Aorta (tissue), 5 donors: Measurements from ENCODE around the gene HOXA7. TPM values are rescaled to one million over a fixed set of nuclear protein-coding genes. Genes with fewer than 3 reads are reported as not detected.

Experiments used
- ATAC-seq: fragments of 200-7000 bp; cut with Tn5 transposase; one replicate; pipeline ENCODE4 v1.9.1; 2022; ENCODE audit warnings: moderate library complexity; ENCODE audit not compliant: low FRiP score
- DNase-seq, 2 donors: peaks; one replicate each; pipeline ENCODE4 v3.0.0-alpha.2; 2020
- H3K27ac ChIP-seq, 2 donors: one replicate each; pipeline ENCODE4 v1.5.1; 2013; ENCODE audit warnings: low read length in 2 of 2, mild to moderate bottlenecking in 2 of 2, moderate library complexity in 2 of 2, control low read depth in 1 of 2, inconsistent platforms in 1 of 2, low read depth in 1 of 2
- H3K27me3 ChIP-seq, 2 donors: one replicate each; pipeline ENCODE4 v1.6.1; 2013; ENCODE audit warnings: control low read depth in 1 of 2, low read length in 1 of 2, mild to moderate bottlenecking in 1 of 2, moderate library complexity in 1 of 2; ENCODE audit not compliant: insufficient read depth in 2 of 2, control insufficient read depth in 1 of 2
- H3K36me3 ChIP-seq, 2 donors: one replicate each; pipeline ENCODE4 v1.6.1; 2013; ENCODE audit warnings: control low read depth in 1 of 2, low read length in 1 of 2, mild to moderate bottlenecking in 1 of 2; ENCODE audit not compliant: insufficient read depth in 2 of 2, control insufficient read depth in 1 of 2
- H3K4me1 ChIP-seq, 2 donors: one replicate each; pipeline ENCODE4 v1.6.1; 2013; ENCODE audit warnings: low read length in 2 of 2, control low read depth in 1 of 2, mild to moderate bottlenecking in 1 of 2, moderate library complexity in 1 of 2; ENCODE audit not compliant: insufficient read depth in 2 of 2, control insufficient read depth in 1 of 2
- H3K4me3 ChIP-seq, 2 donors: one replicate each; pipeline ENCODE4 v1.5.1; 2013; ENCODE audit warnings: low read length in 2 of 2, control low read depth in 1 of 2, mild to moderate bottlenecking in 1 of 2
- H3K9me3 ChIP-seq: one replicate; pipeline ENCODE4 v1.6.1; 2013; ENCODE audit warnings: mild to moderate bottlenecking, low read length; ENCODE audit not compliant: control insufficient read depth
- WGBS, 2 donors: extraction: QIAGEN DNeasy Blood & Tissue Kit; methylation state at CpG; one replicate each; pipeline ENCODE4 v1.1.7; 2013; 5-methylcytosine and 5-hydroxymethylcytosine counted together
- intact Hi-C, 2 donors: fragments of 100-400 bp; cut with DNase I; formaldehyde crosslinking; loops; one replicate each; pipeline versions ENCODE4 v1.14.2 to v1.15.0; 2022
- polyA plus RNA-seq, 2 donors: library from polyadenylated mRNA; stranded (reverse); fragments of 200-250 nt; gene quantifications; one replicate each; pipeline ENCODE4 v1.2.3, GENCODE V29; 2013
- total RNA-seq, 2 donors: library from RNA; stranded (reverse); fragmentation: NEBNext Ultra II Directional; extraction: Animal tissue kit (Norgen Biotek cat#: 25700); gene quantifications; one replicate each; pipeline ENCODE4 v1.2.1, GENCODE V29; 2021
- donor health status: healthy with polysubstance abuse.
- donor health status: Bipolar disorder and iron deficiency.
- donor health status: DM: no; HTN: no; CAD: no.
- donor health status: DM: no; HTN: no; CAD: no.
- donor health status: DM: yes; HTN: yes; CAD: no.

The HOXA7 gene
- total and polyA plus RNA-seq, 4 donors: 2.4 to 9.3 (median 4.0) TPM

- H3K27ac ChIP-seq: no peak overlapping the region
- peaks cover 0 to 2% of the 10 kb centered on the region in 2 donors for H3K4me1 ChIP-seq
- no peaks in the 10 kb centered on the region for H3K36me3 ChIP-seq
- H3K27me3 ChIP-seq: no peaks in the 10 kb centered on the region
- ATAC-seq (no peak), DNase-seq (peak in 1 of 2 donors; percentile 84)
- 55 to 80% methylated on average over 48 of the region's 48 CpGs for WGBS, 2 donors
- H3K4me3 ChIP-seq: no peak overlapping the region
- H3K9me3 ChIP-seq: no peaks in the 10 kb centered on the region
- intact Hi-C loops: loop anchor here (5.0 to 10.0 kb wide), 3 partner anchors 788 to 1298 kb away; partner anchors contain the start of genes CBX3 (in 1 of the 2) and HNRNPA2B1 (in 1 of the 2)
Measured at GRCh38 chr7:27154901-27155815, 1.3 kb downstream of the HOXA7 start.

DNA sequence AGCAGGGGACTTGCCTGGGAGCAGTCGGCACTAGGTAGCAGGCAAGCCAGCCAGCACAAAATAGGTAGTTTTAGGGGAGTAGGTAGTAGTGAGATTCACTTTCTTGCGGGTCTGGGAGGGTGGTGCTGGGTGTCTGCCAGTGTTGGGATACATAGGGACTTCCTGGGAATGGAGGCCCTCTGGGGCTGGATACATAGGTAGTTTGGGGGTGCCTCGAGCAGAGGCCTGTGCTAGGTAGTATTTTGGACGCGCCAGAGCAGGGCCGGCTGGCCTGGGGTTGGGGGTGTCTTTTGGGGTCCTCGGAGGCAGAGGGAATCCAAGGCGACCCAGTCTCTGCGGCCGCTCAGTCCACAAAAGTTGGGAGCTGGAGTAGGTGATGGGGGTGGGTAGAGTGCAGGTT lies 2.1 kb downstream of the HOXA7 start:
- no peak overlapping the region for H3K27ac ChIP-seq
- peaks cover 0 to 2% of the 10 kb centered on the region in 2 donors for H3K4me1 ChIP-seq
- no peaks in the 10 kb centered on the region for H3K36me3 ChIP-seq
- ATAC-seq (no peak), DNase-seq (no peak)
- no peak overlapping the region for H3K4me3 ChIP-seq
- no peaks in the 10 kb centered on the region for H3K27me3 ChIP-seq
- WGBS, 2 donors: 67 to 89% methylated on average over 10 of the region's 10 CpGs
- no peaks in the 10 kb centered on the region for H3K9me3 ChIP-seq
- intact Hi-C loops: loop anchor here in 1 of 2 donors (5.0 to 10.0 kb wide), 2 partner anchors 950 to 1297 kb away; partner anchors contain the start of genes CBX3 and HNRNPA2B1

GRCh38 chr7:27153526-27153925 lies 2.9 kb downstream of the HOXA7 start:
- DNase-seq: no peak
- Histone ChIP-seq H3K27ac (no peak overlapping the region), H3K36me3 (no peaks in the 10 kb centered on the region), H3K4me1 (peaks cover 0 to 2% of the 10 kb centered on the region in 2 donors), H3K27me3 (no peaks in the 10 kb centered on the region), H3K4me3 (no peak overlapping the region), H3K9me3 (no peaks in the 10 kb centered on the region)
- no peak for ATAC-seq
- 76 to 98% methylated on average over 3 of the region's 3 CpGs for WGBS, 2 donors
- intact Hi-C loops: loop anchor here in 1 of 2 donors (5.0 to 10.0 kb wide), 2 partner anchors 949 to 1296 kb away; partner anchors contain the start of genes CBX3 and HNRNPA2B1

DNA sequence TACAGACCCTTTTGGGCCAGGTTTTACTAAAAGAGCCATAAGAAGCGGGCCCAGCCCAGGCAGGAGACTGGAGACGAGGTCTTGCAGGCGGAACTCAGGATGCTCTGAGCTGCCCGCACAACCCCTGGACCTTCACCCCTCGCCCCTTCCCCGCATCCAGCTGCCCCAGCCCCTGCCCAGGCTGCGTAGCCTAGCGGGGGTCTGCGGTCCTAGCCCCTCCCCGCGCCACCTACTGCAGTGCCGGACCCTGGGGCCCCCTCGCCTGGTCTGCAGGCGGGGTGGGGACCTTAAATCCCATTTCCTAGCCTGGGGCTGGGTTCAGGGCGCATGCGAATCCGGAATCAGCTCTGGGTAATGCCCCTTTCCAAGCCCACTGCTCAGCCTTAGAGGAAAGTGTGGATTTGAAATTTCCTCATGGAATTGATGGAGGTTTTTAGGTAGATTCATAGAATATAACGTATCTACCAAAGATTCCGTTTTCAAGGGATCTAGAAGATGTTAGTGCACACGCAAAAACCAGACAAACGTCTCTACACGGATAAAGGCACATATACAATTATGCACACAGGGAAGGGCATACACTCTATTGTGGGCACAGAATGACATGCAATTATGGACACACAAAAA lies 3.5 kb downstream of the HOXA7 start:
- Histone ChIP-seq H3K4me1 (peaks cover 0 to 2% of the 10 kb centered on the region in 2 donors), H3K36me3 (no peaks in the 10 kb centered on the region), H3K9me3 (no peaks in the 10 kb centered on the region), H3K4me3 (no peak overlapping the region), H3K27ac (no peak overlapping the region), H3K27me3 (no peaks in the 10 kb centered on the region)
- intact Hi-C loops: loop anchor here in 1 of 2 donors (5.0 to 10.0 kb wide), 2 partner anchors 948 to 1296 kb away; partner anchors contain the start of genes CBX3 and HNRNPA2B1
- WGBS, 2 donors: 59 to 83% methylated on average over 22 of the region's 22 CpGs
- DNase-seq (peak in 1 of 2 donors; percentile 77), ATAC-seq (no peak)

GRCh38 chr7:27151931-27152815 lies 4.3 kb downstream of the HOXA7 start, which contains the start of gene HOXA3:
Gene HOXA3 (minus strand): TSS chr7:27152583. CDS start chr7:27110640, 41,943 bp downstream.
- H3K27ac ChIP-seq: peak within 1 kb of the TSS; percentile 23 to 65
- intact Hi-C loops: loop anchor here in 1 of 2 donors (5.0 to 10.0 kb wide), 2 partner anchors 947 to 1295 kb away; partner anchors contain the start of genes CBX3 and HNRNPA2B1
- H3K36me3 ChIP-seq: no peaks in the 10 kb centered on the region
- H3K4me1 ChIP-seq: peaks cover 0 to 2% of the 10 kb centered on the region in 2 donors
- H3K27me3 ChIP-seq: no peaks in the 10 kb centered on the region
- WGBS, 2 donors: 8 to 9% methylated on average over 48 to 53 of the region's 53 CpGs
- peak in 1 of 2 donors; percentile 88 for DNase-seq
- ATAC-seq: peak; percentile 58
- no peaks in the 10 kb centered on the region for H3K9me3 ChIP-seq
- peak within 1 kb of the TSS; percentile 4 to 23 for H3K4me3 ChIP-seq

DNA sequence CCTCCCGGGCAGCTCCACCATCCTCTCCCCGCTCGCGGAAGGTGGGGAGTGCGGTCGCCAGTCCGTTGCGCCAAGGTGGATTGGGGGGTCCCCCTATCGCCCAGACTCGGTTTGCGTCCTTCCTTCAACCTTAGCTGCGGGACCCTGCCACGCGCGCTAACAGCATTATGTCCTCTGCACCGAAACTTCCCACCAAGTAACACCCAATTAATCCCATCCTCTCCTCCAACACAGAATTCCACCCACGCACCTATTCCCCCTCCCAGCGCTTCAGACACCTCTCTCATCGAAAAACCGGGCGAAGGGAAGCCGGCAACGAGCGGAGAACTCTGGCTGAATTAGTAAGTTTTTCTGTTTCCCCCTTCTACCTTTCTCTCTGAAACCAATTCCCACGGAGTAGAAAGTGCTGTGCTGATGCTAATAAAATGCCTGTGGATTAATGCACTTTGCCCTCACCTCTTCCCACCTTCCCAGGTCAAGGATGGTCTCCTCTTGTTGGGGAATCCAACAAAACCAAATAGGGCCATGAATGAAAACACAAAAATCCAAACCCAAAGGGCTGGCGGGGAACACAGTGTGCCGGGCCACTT lies 5.0 kb downstream of the HOXA7 start:
- ATAC-seq: no peak
- WGBS, 2 donors: 6 to 8% methylated on average over 27 of the region's 27 CpGs
- Histone ChIP-seq H3K4me3 (peak overlapping the region; percentile 4 to 23), H3K4me1 (peaks cover 0 to 2% of the 10 kb centered on the region in 2 donors), H3K27ac (peak overlapping the region in 1 of 2 donors; percentile 65), H3K9me3 (no peaks in the 10 kb centered on the region), H3K27me3 (no peaks in the 10 kb centered on the region), H3K36me3 (no peaks in the 10 kb centered on the region)
- intact Hi-C loops: loop anchor here in 1 of 2 donors (5.0 to 10.0 kb wide), 2 partner anchors 947 to 1294 kb away; partner anchors contain the start of genes CBX3 and HNRNPA2B1
- no peak for DNase-seq

- DNase-seq: peak; percentile 84 to 93
- intact Hi-C loops: loop anchor here in 1 of 2 donors (5.0 to 10.0 kb wide), 2 partner anchors 946 to 1293 kb away; partner anchors contain the start of genes CBX3 and HNRNPA2B1
- H3K27me3 ChIP-seq: no peaks in the 10 kb centered on the region
- H3K9me3 ChIP-seq: no peaks in the 10 kb centered on the region
- H3K36me3 ChIP-seq: no peaks in the 10 kb centered on the region
- H3K4me3 ChIP-seq: peak overlapping the region; percentile 7 to 33
- ATAC-seq: peak; percentile 81
- peaks cover 0 to 2% of the 10 kb centered on the region in 2 donors for H3K4me1 ChIP-seq
- WGBS, 2 donors: 1 to 2% methylated on average over 58 of the region's 58 CpGs
- H3K27ac ChIP-seq: peak overlapping the region in 1 of 2 donors; percentile 65
Measured at GRCh38 chr7:27150568-27151340, 5.7 kb downstream of the HOXA7 start.
